H9 (cell line): ENCODE results near the gene BCCIP. TPM values are rescaled to one million over a fixed set of nuclear protein-coding genes. Genes with fewer than 3 reads are reported as not detected.

Source experiments
- DNase-seq: peaks from one replicate; pipeline ENCODE4 v3.0.0-alpha.2; 2017
- H2AFZ ChIP-seq: one replicate; pipeline ENCODE4 v1.6.1; 2013; ENCODE audit warnings: mild to moderate bottlenecking, low read length, control low read depth, moderate library complexity
- H2AK5ac ChIP-seq: 2 replicates; pipeline ENCODE4 v1.6.1; 2013; ENCODE audit warnings: low read length, control low read depth, mixed read lengths; ENCODE audit not compliant: insufficient read length
- H2BK120ac ChIP-seq: one replicate; pipeline ENCODE4 v1.6.1; 2013; ENCODE audit warnings: low read depth, mild to moderate bottlenecking, low read length, control low read depth, inconsistent platforms; ENCODE audit not compliant: poor library complexity, severe bottlenecking
- H2BK12ac ChIP-seq: 2 replicates; pipeline ENCODE4 v1.6.1; 2013; ENCODE audit warnings: low read length, control low read depth, mixed read lengths, low read depth; ENCODE audit not compliant: insufficient read length
- H2BK15ac ChIP-seq: 2 replicates; pipeline ENCODE4 v1.6.1; 2013; ENCODE audit warnings: low read depth, low read length, control low read depth
- H2BK20ac ChIP-seq: one replicate; pipeline ENCODE4 v1.6.1; 2013; ENCODE audit warnings: low read depth, mild to moderate bottlenecking, low read length, control low read depth, inconsistent platforms; ENCODE audit not compliant: poor library complexity, severe bottlenecking
- H2BK5ac ChIP-seq: 2 replicates; pipeline ENCODE4 v1.6.1; 2013; ENCODE audit warnings: low read length, control low read depth, mixed read lengths; ENCODE audit not compliant: insufficient read length
- H3K14ac ChIP-seq: 2 replicates; pipeline ENCODE4 v1.6.1; 2013; ENCODE audit warnings: low read length, control low read depth; ENCODE audit not compliant: insufficient read depth
- H3K18ac ChIP-seq: 2 replicates; pipeline ENCODE4 v1.6.1; 2013; ENCODE audit warnings: low read depth, mild to moderate bottlenecking, mixed read lengths, low read length, control low read depth; ENCODE audit not compliant: insufficient read length
- H3K23ac ChIP-seq: 2 replicates; pipeline ENCODE4 v1.6.1; 2013; ENCODE audit warnings: low read length, control low read depth, mixed read lengths, low read depth; ENCODE audit not compliant: insufficient read length
- H3K23me2 ChIP-seq: 2 replicates; pipeline ENCODE4 v1.6.1; 2013; ENCODE audit warnings: low read depth, mild to moderate bottlenecking, mixed read lengths, low read length, control low read depth; ENCODE audit not compliant: insufficient read length, poor library complexity, severe bottlenecking
- H3K27ac ChIP-seq: 2 replicates; pipeline ENCODE4 v1.5.1; 2013; ENCODE audit warnings: low read length, control low read depth, mixed read lengths, low read depth; ENCODE audit not compliant: insufficient read length
- H3K27me3 ChIP-seq: 2 replicates; pipeline ENCODE4 v1.6.1; 2013; ENCODE audit warnings: low read length, control low read depth, inconsistent platforms; ENCODE audit not compliant: insufficient read depth
- H3K4ac ChIP-seq: 2 replicates; pipeline ENCODE4 v1.6.1; 2013; ENCODE audit warnings: low read depth, mild to moderate bottlenecking, control low read depth, inconsistent platforms, low read length, moderate library complexity
- H3K4me1 ChIP-seq: 2 replicates; pipeline ENCODE4 v1.6.1; 2013; ENCODE audit warnings: low read length, control low read depth, inconsistent platforms; ENCODE audit not compliant: insufficient read depth
- H3K4me2 ChIP-seq: 2 replicates; pipeline ENCODE4 v1.6.1; 2013; ENCODE audit warnings: low read length, control low read depth, mixed read lengths; ENCODE audit not compliant: insufficient read length, insufficient read depth
- H3K56ac ChIP-seq: 2 replicates; pipeline ENCODE4 v1.6.1; 2013; ENCODE audit warnings: low read depth, mild to moderate bottlenecking, mixed read lengths, low read length, control low read depth; ENCODE audit not compliant: insufficient read length
- H3K79me1 ChIP-seq: 2 replicates; pipeline ENCODE4 v1.6.1; 2013; ENCODE audit warnings: low read depth, mild to moderate bottlenecking, moderate library complexity, low read length, control low read depth, inconsistent platforms; ENCODE audit not compliant: insufficient read depth, poor library complexity, severe bottlenecking
- H3K79me2 ChIP-seq: 2 replicates; pipeline ENCODE4 v1.6.1; 2013; ENCODE audit warnings: low read length, control low read depth, inconsistent platforms; ENCODE audit not compliant: insufficient read depth
- H3K9ac ChIP-seq: 2 replicates; pipeline ENCODE4 v1.6.1; 2013; ENCODE audit warnings: low read length, control low read depth, mixed read lengths; ENCODE audit not compliant: insufficient read length; ENCODE audit errors: extremely low read depth
- H3K9me3 ChIP-seq: one replicate; pipeline ENCODE4 v1.6.1; 2013; ENCODE audit warnings: low read depth, low read length, inconsistent platforms; ENCODE audit not compliant: control insufficient read depth
- H3T11ph ChIP-seq: one replicate; pipeline ENCODE4 v1.6.1; 2013; ENCODE audit warnings: mild to moderate bottlenecking, low read length, control low read depth, inconsistent platforms
- H4K20me1 ChIP-seq: one replicate; pipeline ENCODE4 v1.6.1; 2013; ENCODE audit not compliant: control insufficient read depth, insufficient read length, insufficient read depth
- H4K5ac ChIP-seq: 2 replicates; pipeline ENCODE4 v1.6.1; 2013; ENCODE audit warnings: low read depth, mild to moderate bottlenecking, mixed read lengths, low read length, control low read depth; ENCODE audit not compliant: insufficient read length
- H4K8ac ChIP-seq: replicated peaks from 2 replicates; pipeline ENCODE4 v1.6.1; 2013; ENCODE audit warnings: low read length, control low read depth, mixed read lengths, low read depth; ENCODE audit not compliant: insufficient read length
- H4K91ac ChIP-seq: 2 replicates; pipeline ENCODE4 v1.6.1; 2013; ENCODE audit warnings: low read depth, mild to moderate bottlenecking, moderate library complexity, mixed read lengths, low read length, control low read depth; ENCODE audit not compliant: insufficient read length
- H3K27ac Mint-ChIP-seq, 3 experiments: 2 replicates in 2 of 3; 3 replicates in 1 of 3; pipeline ENCODE4 v1.8.0; 2020 to 2021; ENCODE audit warnings: mixed read lengths in 3 of 3, mild to moderate bottlenecking in 1 of 3, moderate library complexity in 1 of 3
- H3K27me3 Mint-ChIP-seq: 2 replicates; pipeline ENCODE4 v1.8.0; 2021; ENCODE audit warnings: low read depth, mild to moderate bottlenecking, moderate library complexity, mixed read lengths
- H3K36me3 Mint-ChIP-seq, 3 experiments: 2 replicates in 2 of 3; 3 replicates in 1 of 3; pipeline ENCODE4 v1.8.0; 2020 to 2021; ENCODE audit warnings: low read depth in 3 of 3, mixed read lengths in 3 of 3; ENCODE audit not compliant: insufficient read depth in 1 of 3
- H3K4me1 Mint-ChIP-seq, 2 experiments: 2 replicates each; pipeline ENCODE4 v1.8.0; 2020; ENCODE audit warnings: mixed read lengths in 2 of 2
- H3K4me3 Mint-ChIP-seq, 2 experiments: 2 replicates in 1 of 2; 3 replicates in 1 of 2; pipeline ENCODE4 v1.8.0; 2020 to 2021; ENCODE audit warnings: mild to moderate bottlenecking in 2 of 2, mixed read lengths in 2 of 2, moderate library complexity in 1 of 2
- H3K9me3 Mint-ChIP-seq, 2 experiments: 2 replicates in 1 of 2; 3 replicates in 1 of 2; pipeline ENCODE4 v1.8.0; 2020; ENCODE audit warnings: mild to moderate bottlenecking in 2 of 2, mixed read lengths in 2 of 2, moderate library complexity in 1 of 2
- WGBS: extraction: QIAGEN DNeasy Blood & Tissue Kit; methylation state at CpG from one replicate; pipeline ENCODE4 v1.1.7; 2013; ENCODE audit warnings: missing lambda C conversion rate, low lambda C conversion rate, mixed read lengths; ENCODE audit not compliant: insufficient read length; ENCODE audit errors: extremely low coverage; 5-methylcytosine and 5-hydroxymethylcytosine counted together
- total RNA-seq: library from RNA; stranded (reverse); gene quantifications from 2 replicates; pipeline ENCODE4 v1.2.1, GENCODE V29; 2021
- TF ChIP-seq, protein P1 (sequence below): fragments of 200-600 bp; sonication (generic); conservative IDR thresholded peaks from 3 replicates; pipeline ENCODE4 v1.8.0; 2021; ENCODE audit warnings: antibody characterized with exemption, mild to moderate bottlenecking

The BCCIP gene
- total RNA-seq, 1 experiment from 2014 or later: 119 TPM

DNA sequence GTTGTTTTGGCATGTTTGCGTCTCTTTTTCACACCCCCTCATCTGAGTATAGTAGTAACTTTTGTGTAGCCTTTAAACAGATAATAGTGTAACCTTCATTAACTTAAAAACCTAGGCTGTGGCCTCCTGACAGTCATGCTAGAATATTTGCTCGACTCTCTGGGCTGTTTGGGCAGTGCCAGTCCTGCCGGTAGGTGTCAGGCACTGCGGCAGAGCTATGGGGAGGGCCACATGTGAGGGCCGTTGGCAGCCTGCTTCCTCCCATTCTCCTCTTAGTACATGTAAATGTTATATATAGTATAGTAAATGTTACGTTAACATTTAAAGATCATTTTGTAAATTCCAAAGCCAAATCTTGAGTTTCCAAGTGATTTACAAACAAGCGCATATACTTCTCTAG lies 26.1 kb downstream of the BCCIP start:
- H3K4me2 ChIP-seq: no peak overlapping the region
- Mint-ChIP-seq H3K4me1 (no peaks in the 10 kb centered on the region), H3K36me3 (peaks cover 15 to 42% (median 30%) of the 10 kb centered on the region in 3 experiments), H3K4me3 (no peak overlapping the region), H3K27me3 (no peaks in the 10 kb centered on the region), H3K27ac (no peak overlapping the region), H3K9me3 (no peaks in the 10 kb centered on the region)
- no peak for DNase-seq
- H3K18ac ChIP-seq: no peak overlapping the region
- H3K9ac ChIP-seq: no peak overlapping the region
- H3K79me2 ChIP-seq: no peaks in the 10 kb centered on the region
- H2BK5ac ChIP-seq: no peak overlapping the region
- no peak overlapping the region for H3K23ac ChIP-seq
- H2AFZ ChIP-seq: no peak overlapping the region
- no peak overlapping the region for H2BK12ac ChIP-seq
- H4K8ac ChIP-seq: no peak overlapping the region
- WGBS: no CpG with 5 or more reads among the region's 7 CpGs
- H3K56ac ChIP-seq: no peak overlapping the region
- H3K27ac ChIP-seq: no peak overlapping the region
- H4K20me1 ChIP-seq: peaks cover 2% of the 10 kb centered on the region
- H2BK20ac ChIP-seq: no peak overlapping the region
- no peak overlapping the region for H3K4ac ChIP-seq
- H2BK120ac ChIP-seq: no peak overlapping the region
- no peaks in the 10 kb centered on the region for H3K4me1 ChIP-seq
- H2BK15ac ChIP-seq: no peak overlapping the region
- H3T11ph ChIP-seq: no peak overlapping the region
- H4K91ac ChIP-seq: no peak overlapping the region
- H4K5ac ChIP-seq: no peak overlapping the region
- H3K23me2 ChIP-seq: no peaks in the 10 kb centered on the region
- TF ChIP-seq, protein P1, sequence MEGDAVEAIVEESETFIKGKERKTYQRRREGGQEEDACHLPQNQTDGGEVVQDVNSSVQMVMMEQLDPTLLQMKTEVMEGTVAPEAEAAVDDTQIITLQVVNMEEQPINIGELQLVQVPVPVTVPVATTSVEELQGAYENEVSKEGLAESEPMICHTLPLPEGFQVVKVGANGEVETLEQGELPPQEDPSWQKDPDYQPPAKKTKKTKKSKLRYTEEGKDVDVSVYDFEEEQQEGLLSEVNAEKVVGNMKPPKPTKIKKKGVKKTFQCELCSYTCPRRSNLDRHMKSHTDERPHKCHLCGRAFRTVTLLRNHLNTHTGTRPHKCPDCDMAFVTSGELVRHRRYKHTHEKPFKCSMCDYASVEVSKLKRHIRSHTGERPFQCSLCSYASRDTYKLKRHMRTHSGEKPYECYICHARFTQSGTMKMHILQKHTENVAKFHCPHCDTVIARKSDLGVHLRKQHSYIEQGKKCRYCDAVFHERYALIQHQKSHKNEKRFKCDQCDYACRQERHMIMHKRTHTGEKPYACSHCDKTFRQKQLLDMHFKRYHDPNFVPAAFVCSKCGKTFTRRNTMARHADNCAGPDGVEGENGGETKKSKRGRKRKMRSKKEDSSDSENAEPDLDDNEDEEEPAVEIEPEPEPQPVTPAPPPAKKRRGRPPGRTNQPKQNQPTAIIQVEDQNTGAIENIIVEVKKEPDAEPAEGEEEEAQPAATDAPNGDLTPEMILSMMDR: no peak
- H3K27me3 ChIP-seq: no peaks in the 10 kb centered on the region
- no peaks in the 10 kb centered on the region for H3K9me3 ChIP-seq
- no peak overlapping the region for H3K14ac ChIP-seq
- H2AK5ac ChIP-seq: no peak overlapping the region
- no peaks in the 10 kb centered on the region for H3K79me1 ChIP-seq
